ENCODE results near the gene RNASEL.
"Not testable (repeated sequence)": the region's sequence is repeated elsewhere in the genome, so short reads cannot be mapped to it uniquely, and the experiment has no call there.

RNASEL gene

GRCh38 chr1:182555493-182555892 is 33.6 kb downstream of the RNASEL start:
- no peak for DNase-seq

- DNase-seq = no peak
Measured at GRCh38 chr1:182552527-182552926, 36.5 kb downstream of the RNASEL start.

GRCh38 chr1:182549811-182550210 is 39.2 kb downstream of the RNASEL start:
- no peak for DNase-seq

GRCh38 chr1:182549346-182549745 is 39.7 kb downstream of the RNASEL start:
- no peak for DNase-seq

GRCh38 chr1:182533896-182534295 is 55.2 kb downstream of the RNASEL start:
- no peak for DNase-seq

GRCh38 chr1:182528206-182528605 is 60.9 kb downstream of the RNASEL start:
- not testable (repeated sequence) for DNase-seq

- no peak for DNase-seq
Measured at GRCh38 chr1:182527680-182528079, 61.4 kb downstream of the RNASEL start.

GRCh38 chr1:182525342-182525741 is 63.7 kb downstream of the RNASEL start:
- no peak for DNase-seq
